ENCODE results near the gene MTCP1. TPM values are rescaled to one million over a fixed set of nuclear protein-coding genes. Genes with fewer than 3 reads are reported as not detected.

Gene MTCP1
- total and polyA plus RNA-seq, 2 experiments from 2014 or later: 0.83 to 17.7 TPM

DNA sequence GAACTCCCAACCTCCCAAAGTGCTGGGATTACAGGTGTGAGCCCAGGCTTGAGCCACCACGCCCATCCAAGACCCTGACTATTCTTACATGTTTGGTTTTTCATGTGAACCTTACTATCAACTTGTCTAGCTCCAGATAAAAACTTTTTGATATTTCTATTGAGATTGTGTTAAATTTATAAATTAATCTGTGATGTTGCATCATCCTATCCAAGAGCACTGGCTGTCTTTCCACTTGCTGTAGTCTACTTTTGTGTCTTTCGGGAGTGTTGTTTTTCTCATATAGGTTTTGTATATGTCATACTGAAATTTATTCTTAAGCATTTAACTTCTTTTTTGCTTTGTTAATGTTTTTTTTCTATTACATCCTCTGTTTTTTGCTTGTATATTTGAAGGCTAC, 35.0 kb upstream of the MTCP1 start (continued):
- TF ChIP-seq REST (IDR thresholded peaks at IDR 0.05; ENCODE audit: unreplicated experiment): no peak
- TF ChIP-seq EZH2phosphoT487 (IDR thresholded peaks at IDR 0.05; ENCODE audit: unreplicated experiment): no peak
- no peak for TF ChIP-seq CTCF (conservative IDR thresholded peaks at IDR 0.05; ENCODE audit: low read depth in 2 of 2)
- no peak for TF ChIP-seq EZH2 (IDR thresholded peaks at IDR 0.05; ENCODE audit: low read depth, unreplicated experiment)

- H3K27ac ChIP-seq (ENCODE audit: low read depth): no peak overlapping the region
- H3K27me3 ChIP-seq (ENCODE audit: insufficient read depth): no peaks in the 10 kb centered on the region
- ATAC-seq: peak; percentile 26; the same call in 2 of the 3 replicates
- Mint-ChIP-seq H3K4me1 (no peaks in the 10 kb centered on the region), H3K27me3 (ENCODE audit: insufficient read depth, low read depth, poor library complexity) (no peaks in the 10 kb centered on the region), H3K27ac (no peak overlapping the region), H3K36me3 (ENCODE audit: low read depth) (peaks cover 9% of the 10 kb centered on the region; the same call in 2 of the 3 replicates), H3K4me3 (no peak overlapping the region), H3K9me3 (no peaks in the 10 kb centered on the region)
- no peaks in the 10 kb centered on the region for H3K9me2 ChIP-seq (ENCODE audit: insufficient read depth)
- no peak overlapping the region for H2AFZ ChIP-seq
- no peaks in the 10 kb centered on the region for H3K36me3 ChIP-seq (ENCODE audit: insufficient read depth)
- no peaks in the 10 kb centered on the region for H4K20me1 ChIP-seq (replicated peaks; ENCODE audit: insufficient read depth)
- DNase-seq (ENCODE audit: low spot score): peak; percentile 36
- no peaks in the 10 kb centered on the region for H3K4me1 ChIP-seq (ENCODE audit: insufficient read depth)
- no peak for TF ChIP-seq ZNF462 (CRISPR knock-in tag; IDR thresholded peaks at IDR 0.05)
- TF ChIP-seq CTCF (conservative IDR thresholded peaks at IDR 0.05; ENCODE audit: low read depth in 2 of 2): peak; percentile 58 to 72
- no peak overlapping the region for H3K4me3 ChIP-seq
- H3K4me2 ChIP-seq: no peak overlapping the region
- no peaks in the 10 kb centered on the region for H3F3A ChIP-seq (replicated peaks; ENCODE audit: low read depth)
- no peaks in the 10 kb centered on the region for H3K79me2 ChIP-seq (replicated peaks; ENCODE audit: insufficient read depth)
Observed at GRCh38 chrX:155094468-155095061, 23.6 kb upstream of the MTCP1 start.
